Heart right ventricle (tissue), 16 donors: ENCODE results near the gene MEG3. TPM values are rescaled to one million over a fixed set of nuclear protein-coding genes. Genes with fewer than 3 reads are reported as not detected.
A peak's percentile ranks its signal among the peaks of the same experiment; 100 is the strongest.

ENCODE experiments used
- ATAC-seq, 8 donors: fragments of 200-7000 bp; cut with Tn5 transposase; one replicate each; pipeline ENCODE4 v1.9.1; 2020; ENCODE audit warnings: mild to moderate bottlenecking in 8 of 8, moderate library complexity in 8 of 8, moderate number of reproducible peaks in 1 of 8
- DNase-seq, 2 donors: peaks; one replicate each; pipeline ENCODE4 v3.0.0-alpha.2; 2020
- H3K27ac ChIP-seq, 10 donors: fragments of 200-600 bp; sonication (generic) in 2 of 10; one replicate each; pipeline versions ENCODE4 v1.5.0 to v1.8.0; 2020 to 2022; ENCODE audit warnings: mild to moderate bottlenecking in 3 of 10
- H3K27me3 ChIP-seq, 7 donors: fragments of 200-600 bp; one replicate each; pipeline ENCODE4 v1.8.0; 2021 to 2022; ENCODE audit warnings: mild to moderate bottlenecking in 2 of 7
- H3K36me3 ChIP-seq, 9 donors: fragments of 200-600 bp; sonication (generic) in 1 of 9; one replicate each; pipeline versions ENCODE4 v1.5.0 to v1.8.0; 2020 to 2022; ENCODE audit warnings: mild to moderate bottlenecking in 2 of 9
- H3K4me1 ChIP-seq, 9 donors: fragments of 200-600 bp; sonication (generic) in 1 of 9; one replicate each; pipeline versions ENCODE4 v1.5.0 to v1.8.0; 2020 to 2022; ENCODE audit warnings: mild to moderate bottlenecking in 4 of 9
- H3K4me3 ChIP-seq, 10 donors: fragments of 200-600 bp; sonication (generic) in 2 of 10; one replicate each; pipeline versions ENCODE4 v1.5.0 to v1.8.0; 2020 to 2022; ENCODE audit warnings: mild to moderate bottlenecking in 7 of 10, moderate library complexity in 2 of 10
- H3K9me3 ChIP-seq, 11 donors: fragments of 200-600 bp in 10 of 11; sonication (generic) in 2 of 11; one replicate each; pipeline versions ENCODE4 v1.5.0 to v1.8.0; 2013 to 2022; ENCODE audit warnings: mild to moderate bottlenecking in 2 of 11, control low read depth in 1 of 11, moderate library complexity in 1 of 11
- WGBS, 2 donors: extraction: QIAGEN DNeasy Blood & Tissue Kit; methylation state at CpG; one replicate each; pipeline ENCODE4 v1.1.7; 2013; ENCODE audit warnings: inconsistent platforms in 1 of 2; 5-methylcytosine and 5-hydroxymethylcytosine counted together
- intact Hi-C, 10 donors: fragments of 100-400 bp; cut with DNase I; formaldehyde crosslinking; loops; one replicate each; pipeline versions ENCODE4 v1.11.1 to v1.14.2; 2022
- polyA plus RNA-seq, 2 donors: library from polyadenylated mRNA; stranded (reverse); fragments of 200-250 nt; gene quantifications; one replicate each; pipeline ENCODE4 v1.2.3, GENCODE V29; 2013
- total RNA-seq, 10 donors: library from RNA; stranded (reverse); fragmentation: NEBNext Ultra II Directional in 3 of 10; extraction: Animal tissue kit (Norgen Biotek cat#: 25700) in 3 of 10; gene quantifications; one replicate each; pipeline versions ENCODE4 v1.2.1 to v1.2.4, GENCODE V29; 2021 to 2023
- TF ChIP-seq, protein P1 (sequence below), 9 donors: fragments of 200-600 bp; sonication (generic) in 2 of 9; IDR thresholded peaks; one replicate each; pipeline versions ENCODE4 v1.5.0 to v1.8.0; 2021 to 2022; ENCODE audit warnings: antibody characterized with exemption in 9 of 9, mild to moderate bottlenecking in 5 of 9, moderate library complexity in 1 of 9
- donor health status: Arrhythmogenic right ventricular cardiomyopathy.
- donor health status: ischemic (EF 13 %, LVEDD 7.1; RV severe dilation, severe dysfunction).
- donor health status: healthy with polysubstance abuse.
- donor health status: DM: no; HTN: yes; CAD: no.
- donor health status: DM: no; HTN: no; CAD: no.
- donor health status: ischemic (EF 25% LVEDD 6.9; RV normal size, moderate dysfunction).
- donor health status: ischemic (EF 25% LVEDD 5.7; RV mildly dilated, moderate dysfunction).
- donor health status: healthy.
- donor health status: DM: yes; HTN: yes; CAD: no.
- donor health status: Ischemic cardiomyopathy.
- donor health status: ischemic (EF 35%, LVEDD 5.7; RV mildly dilated, moderate dysfunction).
- donor health status: nonischemic (EF 11% LVEDD 7.7; RV severe dilation, severe dysfunction).
- donor health status: DM: yes; HTN: yes; CAD: no.
- donor health status: PGD.
- donor health status: ischemic (EF 29% LVEDD 5.4; RV normal size, mild dysfunction).
- donor health status: nonischemic (EF 23%, LVEDD 6.1; RV moderate dilation, normal function).

The MEG3 gene
- total and polyA plus RNA-seq, 12 donors = 7.7 to 122 (median 12.4) TPM

DNA sequence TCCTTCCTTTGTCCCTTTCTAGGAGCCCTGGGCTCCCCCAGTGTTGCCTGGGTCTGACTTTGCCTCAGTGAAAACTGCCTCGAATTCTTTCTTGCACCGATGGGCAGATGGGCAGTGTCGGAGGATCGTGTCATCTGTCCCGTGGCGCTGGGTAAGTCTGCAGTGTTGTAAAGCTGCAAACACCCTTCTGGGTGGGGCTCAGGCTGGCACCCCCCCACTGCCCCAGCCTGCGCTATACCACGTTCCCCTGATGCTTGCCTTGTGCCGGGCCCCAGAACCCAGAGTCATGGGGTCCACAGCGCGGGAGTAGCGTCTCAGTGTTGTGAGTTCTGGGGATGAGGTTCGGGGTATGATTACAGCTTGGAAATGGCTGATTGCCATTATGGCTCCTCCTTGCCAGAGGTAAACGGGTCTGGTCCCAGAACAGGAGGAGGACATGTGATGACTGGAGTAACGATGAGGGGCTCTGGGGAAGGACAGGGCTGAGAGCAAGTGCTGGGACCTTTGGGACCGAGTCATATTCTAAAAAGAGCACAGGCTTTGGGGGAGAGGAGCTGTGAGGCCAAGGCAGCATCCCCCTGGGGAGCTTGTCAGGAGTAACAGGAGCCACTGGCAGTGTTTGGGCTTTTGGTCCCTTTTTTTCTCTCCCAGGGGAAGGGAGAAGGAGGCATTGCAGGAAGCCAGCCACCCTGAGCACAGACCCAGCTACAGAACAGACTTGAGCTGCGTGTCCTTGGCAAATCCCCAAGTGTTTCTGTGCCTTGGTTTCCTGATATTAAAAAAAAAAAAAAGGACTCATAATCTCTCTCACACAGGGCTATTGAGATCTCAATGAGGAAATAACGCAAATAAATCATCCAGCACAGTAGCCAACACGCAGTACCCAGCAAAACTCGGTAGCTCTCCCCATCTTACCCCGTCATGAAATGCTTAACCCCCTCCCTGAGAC is 73.3 kb downstream of the MEG3 start:
- TF ChIP-seq, protein P1, sequence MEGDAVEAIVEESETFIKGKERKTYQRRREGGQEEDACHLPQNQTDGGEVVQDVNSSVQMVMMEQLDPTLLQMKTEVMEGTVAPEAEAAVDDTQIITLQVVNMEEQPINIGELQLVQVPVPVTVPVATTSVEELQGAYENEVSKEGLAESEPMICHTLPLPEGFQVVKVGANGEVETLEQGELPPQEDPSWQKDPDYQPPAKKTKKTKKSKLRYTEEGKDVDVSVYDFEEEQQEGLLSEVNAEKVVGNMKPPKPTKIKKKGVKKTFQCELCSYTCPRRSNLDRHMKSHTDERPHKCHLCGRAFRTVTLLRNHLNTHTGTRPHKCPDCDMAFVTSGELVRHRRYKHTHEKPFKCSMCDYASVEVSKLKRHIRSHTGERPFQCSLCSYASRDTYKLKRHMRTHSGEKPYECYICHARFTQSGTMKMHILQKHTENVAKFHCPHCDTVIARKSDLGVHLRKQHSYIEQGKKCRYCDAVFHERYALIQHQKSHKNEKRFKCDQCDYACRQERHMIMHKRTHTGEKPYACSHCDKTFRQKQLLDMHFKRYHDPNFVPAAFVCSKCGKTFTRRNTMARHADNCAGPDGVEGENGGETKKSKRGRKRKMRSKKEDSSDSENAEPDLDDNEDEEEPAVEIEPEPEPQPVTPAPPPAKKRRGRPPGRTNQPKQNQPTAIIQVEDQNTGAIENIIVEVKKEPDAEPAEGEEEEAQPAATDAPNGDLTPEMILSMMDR (IDR thresholded peaks at IDR 0.05) = no peak
- peak in 4 of 8 donors; percentile 15 to 49 (median 30) for ATAC-seq
- intact Hi-C loops = no loop called here
- H3K27ac ChIP-seq = peak overlapping the region in 2 of 10 donors; percentile 34 to 47
- no peak overlapping the region for H3K4me3 ChIP-seq
- peaks cover 0 to 27% (median 19%) of the 10 kb centered on the region in 9 donors for H3K4me1 ChIP-seq
- no peak for DNase-seq
- WGBS, 2 donors = 42 to 58% methylated on average over 21 of the region's 21 CpGs
- H3K9me3 ChIP-seq = no peaks in the 10 kb centered on the region
- H3K36me3 ChIP-seq = no peaks in the 10 kb centered on the region
- peaks cover 9 to 94% (median 83%) of the 10 kb centered on the region in 7 donors for H3K27me3 ChIP-seq

DNA sequence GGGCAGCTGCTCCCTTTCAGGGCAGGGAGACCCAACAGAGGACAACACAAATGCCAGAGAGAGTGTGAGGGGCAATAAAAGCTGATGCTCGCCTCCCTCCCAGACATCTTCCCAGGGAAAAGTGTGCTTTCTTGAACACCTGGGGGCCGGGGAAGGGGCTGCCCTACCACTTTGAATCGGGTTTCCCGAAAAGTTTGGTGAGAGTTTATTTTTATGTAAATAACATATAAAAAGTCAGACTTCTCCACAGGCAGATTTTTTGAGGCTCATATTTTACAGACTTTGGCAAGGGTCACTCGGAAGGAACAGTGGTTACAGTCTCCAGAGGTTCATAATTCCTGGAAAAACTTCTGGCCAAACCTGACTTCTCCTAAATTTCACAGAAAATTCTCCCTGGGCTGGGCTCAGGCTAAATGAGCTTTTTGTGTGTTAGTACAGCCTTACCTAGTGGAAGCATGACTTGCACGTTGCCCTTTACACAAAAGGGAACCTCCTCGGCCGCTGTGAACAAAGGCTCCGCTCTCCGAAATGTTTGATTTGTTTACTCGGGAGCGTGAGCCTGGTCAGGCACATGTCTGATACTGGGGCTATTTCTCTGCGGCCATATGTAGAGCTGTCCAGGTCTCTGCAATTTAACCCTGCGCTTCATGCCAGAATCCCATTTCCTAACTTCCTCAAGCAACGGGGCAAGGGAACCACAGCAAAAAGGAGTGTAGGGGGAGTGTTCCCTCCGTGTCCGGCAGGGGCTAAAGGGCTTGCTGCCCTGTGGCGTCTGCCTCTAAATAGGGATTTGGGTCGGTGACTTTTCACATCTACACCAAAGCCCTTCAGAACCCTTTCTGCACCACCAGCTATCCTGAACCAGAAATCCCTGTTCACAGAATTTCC is 74.2 kb downstream of the MEG3 start:
- peak in 6 of 8 donors; percentile 14 to 81 (median 64) for ATAC-seq
- H3K36me3 ChIP-seq = no peaks in the 10 kb centered on the region
- no peak overlapping the region for H3K4me3 ChIP-seq
- no peaks in the 10 kb centered on the region for H3K9me3 ChIP-seq
- TF ChIP-seq, protein P1 (IDR thresholded peaks at IDR 0.05) = no peak
- H3K27ac ChIP-seq = peak overlapping the region in 2 of 10 donors; percentile 34 to 47
- peak in 1 of 2 donors; percentile 16 for DNase-seq
- WGBS, 2 donors = 23 to 28% methylated on average over 19 of the region's 19 CpGs
- intact Hi-C loops = loop anchor here in 1 of 10 donors (10.0 kb wide), 1 partner anchor 235 kb away; no protein-coding TSS in a partner anchor
- H3K4me1 ChIP-seq = peaks cover 0 to 27% (median 19%) of the 10 kb centered on the region in 9 donors
- peaks cover 9 to 95% (median 88%) of the 10 kb centered on the region in 7 donors for H3K27me3 ChIP-seq

DNA sequence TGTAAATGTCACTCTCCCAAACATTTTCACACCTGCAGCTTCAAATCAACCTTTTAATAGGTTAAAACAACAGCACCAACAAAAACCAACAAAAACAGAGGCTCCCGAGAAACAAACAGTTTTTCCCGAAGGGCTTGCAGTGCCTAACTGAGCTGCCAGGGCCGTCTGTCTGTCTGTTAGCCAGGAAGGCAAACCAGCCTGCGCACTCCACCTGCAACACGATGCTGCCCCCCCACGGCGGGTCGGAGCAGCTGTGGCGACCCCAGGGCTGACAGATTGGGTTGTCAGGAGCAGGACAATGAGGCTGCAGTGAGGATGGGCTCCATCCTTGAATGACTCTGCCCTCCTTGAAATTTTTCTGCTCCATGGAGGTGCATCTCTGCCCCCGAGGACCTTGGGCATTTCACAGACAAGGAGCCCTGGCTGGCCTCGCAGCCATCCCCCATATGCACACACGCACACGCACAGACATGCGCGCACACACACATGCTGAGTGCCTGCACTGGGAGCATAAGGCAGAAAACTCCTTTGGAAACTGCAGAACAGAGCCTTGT is 75.0 kb downstream of the MEG3 start:
- Histone ChIP-seq H3K36me3 (no peaks in the 10 kb centered on the region), H3K27ac (no peak overlapping the region), H3K9me3 (no peaks in the 10 kb centered on the region), H3K27me3 (peaks cover 9 to 94% (median 91%) of the 10 kb centered on the region in 7 donors), H3K4me1 (peaks cover 0 to 27% (median 19%) of the 10 kb centered on the region in 9 donors), H3K4me3 (no peak overlapping the region)
- TF ChIP-seq, protein P1 (IDR thresholded peaks at IDR 0.05) = peak in 4 of 9 donors; percentile 24 to 38 (median 31)
- DNase-seq (no peak), ATAC-seq (peak in 2 of 8 donors; percentile 21 to 22)
- 53 to 56% methylated on average over 15 of the region's 15 CpGs for WGBS, 2 donors
- intact Hi-C loops = loop anchor here in 1 of 10 donors (10.0 kb wide), 1 partner anchor 236 kb away; no protein-coding TSS in a partner anchor
